H9 (cell line): ENCODE measurements around the gene CFAP61. TPM values are rescaled to one million over a fixed set of nuclear protein-coding genes. Genes with fewer than 3 reads are reported as not detected.

Experiments used
- DNase-seq: peaks from one replicate; pipeline ENCODE4 v3.0.0-alpha.2; 2017
- H2AFZ ChIP-seq: one replicate; pipeline ENCODE4 v1.6.1; 2013; ENCODE audit warnings: mild to moderate bottlenecking, low read length, control low read depth, moderate library complexity
- H2AK5ac ChIP-seq: 2 replicates; pipeline ENCODE4 v1.6.1; 2013; ENCODE audit warnings: low read length, control low read depth, mixed read lengths; ENCODE audit not compliant: insufficient read length
- H2BK120ac ChIP-seq: one replicate; pipeline ENCODE4 v1.6.1; 2013; ENCODE audit warnings: low read depth, mild to moderate bottlenecking, low read length, control low read depth, inconsistent platforms; ENCODE audit not compliant: poor library complexity, severe bottlenecking
- H2BK12ac ChIP-seq: 2 replicates; pipeline ENCODE4 v1.6.1; 2013; ENCODE audit warnings: low read length, control low read depth, mixed read lengths, low read depth; ENCODE audit not compliant: insufficient read length
- H2BK15ac ChIP-seq: 2 replicates; pipeline ENCODE4 v1.6.1; 2013; ENCODE audit warnings: low read depth, low read length, control low read depth
- H2BK20ac ChIP-seq: one replicate; pipeline ENCODE4 v1.6.1; 2013; ENCODE audit warnings: low read depth, mild to moderate bottlenecking, low read length, control low read depth, inconsistent platforms; ENCODE audit not compliant: poor library complexity, severe bottlenecking
- H2BK5ac ChIP-seq: 2 replicates; pipeline ENCODE4 v1.6.1; 2013; ENCODE audit warnings: low read length, control low read depth, mixed read lengths; ENCODE audit not compliant: insufficient read length
- H3K14ac ChIP-seq: 2 replicates; pipeline ENCODE4 v1.6.1; 2013; ENCODE audit warnings: low read length, control low read depth; ENCODE audit not compliant: insufficient read depth
- H3K18ac ChIP-seq: 2 replicates; pipeline ENCODE4 v1.6.1; 2013; ENCODE audit warnings: low read depth, mild to moderate bottlenecking, mixed read lengths, low read length, control low read depth; ENCODE audit not compliant: insufficient read length
- H3K23ac ChIP-seq: 2 replicates; pipeline ENCODE4 v1.6.1; 2013; ENCODE audit warnings: low read length, control low read depth, mixed read lengths, low read depth; ENCODE audit not compliant: insufficient read length
- H3K23me2 ChIP-seq: 2 replicates; pipeline ENCODE4 v1.6.1; 2013; ENCODE audit warnings: low read depth, mild to moderate bottlenecking, mixed read lengths, low read length, control low read depth; ENCODE audit not compliant: insufficient read length, poor library complexity, severe bottlenecking
- H3K27ac ChIP-seq: 2 replicates; pipeline ENCODE4 v1.5.1; 2013; ENCODE audit warnings: low read length, control low read depth, mixed read lengths, low read depth; ENCODE audit not compliant: insufficient read length
- H3K27me3 ChIP-seq: 2 replicates; pipeline ENCODE4 v1.6.1; 2013; ENCODE audit warnings: low read length, control low read depth, inconsistent platforms; ENCODE audit not compliant: insufficient read depth
- H3K4ac ChIP-seq: 2 replicates; pipeline ENCODE4 v1.6.1; 2013; ENCODE audit warnings: low read depth, mild to moderate bottlenecking, control low read depth, inconsistent platforms, low read length, moderate library complexity
- H3K4me1 ChIP-seq: 2 replicates; pipeline ENCODE4 v1.6.1; 2013; ENCODE audit warnings: low read length, control low read depth, inconsistent platforms; ENCODE audit not compliant: insufficient read depth
- H3K4me2 ChIP-seq: 2 replicates; pipeline ENCODE4 v1.6.1; 2013; ENCODE audit warnings: low read length, control low read depth, mixed read lengths; ENCODE audit not compliant: insufficient read length, insufficient read depth
- H3K56ac ChIP-seq: 2 replicates; pipeline ENCODE4 v1.6.1; 2013; ENCODE audit warnings: low read depth, mild to moderate bottlenecking, mixed read lengths, low read length, control low read depth; ENCODE audit not compliant: insufficient read length
- H3K79me1 ChIP-seq: 2 replicates; pipeline ENCODE4 v1.6.1; 2013; ENCODE audit warnings: low read depth, mild to moderate bottlenecking, moderate library complexity, low read length, control low read depth, inconsistent platforms; ENCODE audit not compliant: insufficient read depth, poor library complexity, severe bottlenecking
- H3K79me2 ChIP-seq: 2 replicates; pipeline ENCODE4 v1.6.1; 2013; ENCODE audit warnings: low read length, control low read depth, inconsistent platforms; ENCODE audit not compliant: insufficient read depth
- H3K9ac ChIP-seq: 2 replicates; pipeline ENCODE4 v1.6.1; 2013; ENCODE audit warnings: low read length, control low read depth, mixed read lengths; ENCODE audit not compliant: insufficient read length; ENCODE audit errors: extremely low read depth
- H3K9me3 ChIP-seq: one replicate; pipeline ENCODE4 v1.6.1; 2013; ENCODE audit warnings: low read depth, low read length, inconsistent platforms; ENCODE audit not compliant: control insufficient read depth
- H3T11ph ChIP-seq: one replicate; pipeline ENCODE4 v1.6.1; 2013; ENCODE audit warnings: mild to moderate bottlenecking, low read length, control low read depth, inconsistent platforms
- H4K20me1 ChIP-seq: one replicate; pipeline ENCODE4 v1.6.1; 2013; ENCODE audit not compliant: control insufficient read depth, insufficient read length, insufficient read depth
- H4K5ac ChIP-seq: 2 replicates; pipeline ENCODE4 v1.6.1; 2013; ENCODE audit warnings: low read depth, mild to moderate bottlenecking, mixed read lengths, low read length, control low read depth; ENCODE audit not compliant: insufficient read length
- H4K8ac ChIP-seq: replicated peaks from 2 replicates; pipeline ENCODE4 v1.6.1; 2013; ENCODE audit warnings: low read length, control low read depth, mixed read lengths, low read depth; ENCODE audit not compliant: insufficient read length
- H4K91ac ChIP-seq: 2 replicates; pipeline ENCODE4 v1.6.1; 2013; ENCODE audit warnings: low read depth, mild to moderate bottlenecking, moderate library complexity, mixed read lengths, low read length, control low read depth; ENCODE audit not compliant: insufficient read length
- H3K27ac Mint-ChIP-seq, 3 experiments: 2 replicates in 2 of 3; 3 replicates in 1 of 3; pipeline ENCODE4 v1.8.0; 2020 to 2021; ENCODE audit warnings: mixed read lengths in 3 of 3, mild to moderate bottlenecking in 1 of 3, moderate library complexity in 1 of 3
- H3K27me3 Mint-ChIP-seq: 2 replicates; pipeline ENCODE4 v1.8.0; 2021; ENCODE audit warnings: low read depth, mild to moderate bottlenecking, moderate library complexity, mixed read lengths
- H3K36me3 Mint-ChIP-seq, 3 experiments: 2 replicates in 2 of 3; 3 replicates in 1 of 3; pipeline ENCODE4 v1.8.0; 2020 to 2021; ENCODE audit warnings: low read depth in 3 of 3, mixed read lengths in 3 of 3; ENCODE audit not compliant: insufficient read depth in 1 of 3
- H3K4me1 Mint-ChIP-seq, 2 experiments: 2 replicates each; pipeline ENCODE4 v1.8.0; 2020; ENCODE audit warnings: mixed read lengths in 2 of 2
- H3K4me3 Mint-ChIP-seq, 2 experiments: 2 replicates in 1 of 2; 3 replicates in 1 of 2; pipeline ENCODE4 v1.8.0; 2020 to 2021; ENCODE audit warnings: mild to moderate bottlenecking in 2 of 2, mixed read lengths in 2 of 2, moderate library complexity in 1 of 2
- H3K9me3 Mint-ChIP-seq, 2 experiments: 2 replicates in 1 of 2; 3 replicates in 1 of 2; pipeline ENCODE4 v1.8.0; 2020; ENCODE audit warnings: mild to moderate bottlenecking in 2 of 2, mixed read lengths in 2 of 2, moderate library complexity in 1 of 2
- CTCF ChIP-seq: fragments of 200-600 bp; sonication (generic); conservative IDR thresholded peaks from 3 replicates; pipeline ENCODE4 v1.8.0; 2021; ENCODE audit warnings: antibody characterized with exemption, mild to moderate bottlenecking
- WGBS: extraction: QIAGEN DNeasy Blood & Tissue Kit; methylation state at CpG from one replicate; pipeline ENCODE4 v1.1.7; 2013; ENCODE audit warnings: missing lambda C conversion rate, low lambda C conversion rate, mixed read lengths; ENCODE audit not compliant: insufficient read length; ENCODE audit errors: extremely low coverage; 5-methylcytosine and 5-hydroxymethylcytosine counted together
- total RNA-seq: library from RNA; stranded (reverse); gene quantifications from 2 replicates; pipeline ENCODE4 v1.2.1, GENCODE V29; 2021

CFAP61 gene
- total RNA-seq, 1 experiment from 2014 or later = 0.44 TPM

GRCh38 chr20:20137851-20138250 is 85.5 kb downstream of the CFAP61 start:
- no peaks in the 10 kb centered on the region for H3K79me1 ChIP-seq
- no peak overlapping the region for H3K27ac ChIP-seq
- no peak overlapping the region for H3K4ac ChIP-seq
- no peak for TF ChIP-seq CTCF
- H4K91ac ChIP-seq = no peak overlapping the region
- no peak overlapping the region for H4K8ac ChIP-seq
- H3T11ph ChIP-seq = no peak overlapping the region
- no peaks in the 10 kb centered on the region for H3K4me1 ChIP-seq
- H4K20me1 ChIP-seq = no peaks in the 10 kb centered on the region
- H2BK5ac ChIP-seq = no peak overlapping the region
- peaks cover 5% of the 10 kb centered on the region for H3K9me3 ChIP-seq
- no peak overlapping the region for H2AK5ac ChIP-seq
- no peak overlapping the region for H2BK12ac ChIP-seq
- DNase-seq = no peak
- no peak overlapping the region for H3K4me2 ChIP-seq
- H3K4me1 Mint-ChIP-seq = no peaks in the 10 kb centered on the region
- H3K23ac ChIP-seq = no peak overlapping the region
- H2BK120ac ChIP-seq = no peak overlapping the region
- WGBS = no CpG with 5 or more reads among the region's 5 CpGs
- peaks cover 2 to 5% of the 10 kb centered on the region in 2 experiments; a peak in 4 of 5 replicates for H3K9me3 Mint-ChIP-seq
- H3K36me3 Mint-ChIP-seq = no peaks in the 10 kb centered on the region
- H3K4me3 Mint-ChIP-seq = no peak overlapping the region
- no peaks in the 10 kb centered on the region for H3K27me3 ChIP-seq
- no peak overlapping the region for H3K14ac ChIP-seq
- H3K23me2 ChIP-seq = no peaks in the 10 kb centered on the region
- no peak overlapping the region for H3K56ac ChIP-seq
- no peaks in the 10 kb centered on the region for H3K79me2 ChIP-seq
- no peaks in the 10 kb centered on the region for H3K27me3 Mint-ChIP-seq
- no peak overlapping the region for H3K9ac ChIP-seq
- H3K27ac Mint-ChIP-seq = no peak overlapping the region
- no peak overlapping the region for H4K5ac ChIP-seq
- H2BK20ac ChIP-seq = no peak overlapping the region
- H3K18ac ChIP-seq = no peak overlapping the region
- no peak overlapping the region for H2AFZ ChIP-seq
- no peak overlapping the region for H2BK15ac ChIP-seq
